H1 (cell line): ENCODE data around the gene ANAPC1. TPM values are rescaled to one million over a fixed set of nuclear protein-coding genes. Genes with fewer than 3 reads are reported as not detected.
"Not testable (repeated sequence)": the region's sequence is repeated elsewhere in the genome, so short reads cannot be mapped to it uniquely, and the experiment has no call there.

ENCODE experiments used
- CTCF ChIA-PET: fragments of 300-600 bp; sonication (Branson Sonifier 250); formaldehyde crosslinking; loops from one replicate; lab custom pipeline; 2021; ENCODE audit not compliant: partially characterized antibody; lab: Charles Lee
- POLR2A ChIA-PET: fragments of 300-600 bp; sonication (Branson Sonifier 250); formaldehyde crosslinking; loops from one replicate; lab custom pipeline; 2021; ENCODE audit warnings: inconsistent platforms; ENCODE audit not compliant: partially characterized antibody; lab: Charles Lee
- DNase-seq, 2 experiments: peaks; one replicate each; pipeline versions ENCODE4 v3.0.0 to v3.0.0-alpha.2; 2010 to 2022; ENCODE audit warnings: low spot score in 2 of 2, low read depth in 1 of 2, mixed read lengths in 1 of 2
- FAIRE-seq: peaks from 2 replicates; lab custom pipeline; 2011; peaks lifted over from hg19 to GRCh38; lab: Jason Lieb, UNC
- H2AFZ ChIP-seq: 2 replicates; pipeline ENCODE4 v1.8.1; 2012; ENCODE audit warnings: low read length, inconsistent platforms
- H2AK5ac ChIP-seq: 2 replicates; pipeline ENCODE4 v1.6.1; 2013; ENCODE audit warnings: low read depth, low read length
- H2BK120ac ChIP-seq: replicated peaks from 2 replicates; pipeline ENCODE3; 2013; ENCODE audit warnings: low read depth, low read length, inconsistent platforms
- H2BK12ac ChIP-seq: 2 replicates; pipeline ENCODE4 v1.6.1; 2013; ENCODE audit warnings: low read depth, low read length
- H2BK15ac ChIP-seq: 2 replicates; pipeline ENCODE4 v1.6.1; 2013; ENCODE audit warnings: low read length
- H2BK20ac ChIP-seq: 2 replicates; pipeline ENCODE4 v1.6.1; 2013; ENCODE audit warnings: low read length
- H2BK5ac ChIP-seq: 2 replicates; pipeline ENCODE4 v1.6.1; 2013; ENCODE audit warnings: low read depth, low read length
- H3K14ac ChIP-seq: 2 replicates; pipeline ENCODE4 v1.6.1; 2013; ENCODE audit warnings: inconsistent platforms; ENCODE audit not compliant: insufficient read length
- H3K18ac ChIP-seq: 2 replicates; pipeline ENCODE4 v1.6.1; 2013; ENCODE audit warnings: low read length; ENCODE audit errors: extremely low read depth
- H3K23ac ChIP-seq: 2 replicates; pipeline ENCODE4 v1.6.1; 2013; ENCODE audit warnings: inconsistent platforms; ENCODE audit not compliant: insufficient read length
- H3K23me2 ChIP-seq: 2 replicates; pipeline ENCODE4 v1.6.1; 2013; ENCODE audit warnings: low read depth, low read length
- H3K27ac ChIP-seq: 2 replicates; pipeline ENCODE4 v1.6.1; 2011; ENCODE audit warnings: low read depth, low read length, inconsistent platforms
- H3K27me3 ChIP-seq, 4 experiments: replicated peaks in 1 of 4; 1 replicate in 1 of 4; 2 replicates in 3 of 4; pipeline versions ENCODE4 v1.6.1 to v1.8.1; 2011 to 2013; ENCODE audit warnings: low read length in 3 of 4, mild to moderate bottlenecking in 3 of 4, inconsistent platforms in 2 of 4, mixed read lengths in 2 of 4, moderate library complexity in 1 of 4; ENCODE audit not compliant: control insufficient read depth in 3 of 4, insufficient read depth in 3 of 4; ENCODE audit errors: extremely low read depth in 1 of 4
- H3K36me3 ChIP-seq, 4 experiments: 2 replicates each; pipeline versions ENCODE4 v1.6.1 to v1.8.1; 2011 to 2013; ENCODE audit warnings: mild to moderate bottlenecking in 4 of 4, low read length in 3 of 4, moderate library complexity in 2 of 4, control low read depth in 1 of 4, inconsistent platforms in 1 of 4; ENCODE audit not compliant: insufficient read depth in 4 of 4, control insufficient read depth in 2 of 4
- H3K4ac ChIP-seq: replicated peaks from 2 replicates; pipeline ENCODE3; 2013; ENCODE audit warnings: low read length, low read depth, mixed read lengths, inconsistent platforms; ENCODE audit not compliant: insufficient read length
- H3K4me1 ChIP-seq, 4 experiments: replicated peaks in 1 of 4; 1 replicate in 1 of 4; 2 replicates in 3 of 4; pipeline versions ENCODE4 v1.6.1 to v1.8.1; 2011 to 2013; ENCODE audit warnings: low read length in 3 of 4, inconsistent platforms in 2 of 4, mixed read lengths in 1 of 4; ENCODE audit not compliant: insufficient read depth in 4 of 4, control insufficient read depth in 3 of 4
- H3K4me2 ChIP-seq, 2 experiments: 2 replicates each; pipeline versions ENCODE4 v1.6.1 to v1.8.1; 2011 to 2013; ENCODE audit warnings: low read depth in 2 of 2, low read length in 2 of 2, control low read depth in 1 of 2, inconsistent platforms in 1 of 2, mild to moderate bottlenecking in 1 of 2; ENCODE audit not compliant: insufficient read depth in 1 of 2
- H3K4me3 ChIP-seq, 4 experiments: fragments of 200-600, 300-600 bp in 1 of 4; sonication (generic), shearing (Covaris generic), sonication (Bioruptor Twin) in 1 of 4; 2 replicates each; pipeline versions ENCODE4 v1.5.1 to v1.8.1; 2011 to 2016; ENCODE audit warnings: low read length in 4 of 4, low read depth in 3 of 4, control low read depth in 2 of 4, inconsistent platforms in 2 of 4, mild to moderate bottlenecking in 2 of 4, mixed read lengths in 1 of 4, moderate library complexity in 1 of 4; ENCODE audit not compliant: insufficient read depth in 2 of 4; ENCODE audit errors: extremely low read depth in 1 of 4
- H3K56ac ChIP-seq: replicated peaks from 2 replicates; pipeline ENCODE3; 2013; ENCODE audit warnings: low read depth, mild to moderate bottlenecking, mixed read lengths, low read length, inconsistent platforms; ENCODE audit not compliant: insufficient read length
- H3K79me1 ChIP-seq: 2 replicates; pipeline ENCODE4 v1.6.1; 2013; ENCODE audit warnings: low read depth, low read length, control low read depth
- H3K79me2 ChIP-seq, 2 experiments: 2 replicates each; pipeline versions ENCODE4 v1.6.1 to v1.8.1; 2012 to 2013; ENCODE audit warnings: low read length in 2 of 2, mild to moderate bottlenecking in 2 of 2, inconsistent platforms in 1 of 2; ENCODE audit not compliant: insufficient read depth in 2 of 2, control insufficient read depth in 1 of 2
- H3K9ac ChIP-seq, 4 experiments: replicated peaks in 1 of 4; 1 replicate in 1 of 4; 2 replicates in 3 of 4; pipeline versions ENCODE4 v1.6.1 to v1.8.1; 2011 to 2013; ENCODE audit warnings: low read depth in 3 of 4, low read length in 3 of 4, control low read depth in 2 of 4, mild to moderate bottlenecking in 2 of 4, moderate library complexity in 2 of 4, inconsistent platforms in 1 of 4; ENCODE audit errors: extremely low read depth in 1 of 4
- H3K9me3 ChIP-seq, 2 experiments: 2 replicates each; pipeline versions ENCODE4 v1.6.1 to v1.8.1; 2012 to 2013; ENCODE audit warnings: mild to moderate bottlenecking in 2 of 2, moderate library complexity in 2 of 2, control low read depth in 1 of 2, inconsistent platforms in 1 of 2, low read depth in 1 of 2, low read length in 1 of 2, mixed read lengths in 1 of 2; ENCODE audit not compliant: insufficient read depth in 2 of 2
- H4K20me1 ChIP-seq, 2 experiments: replicated peaks in 1 of 2; 2 replicates each; pipeline versions ENCODE3 to v1.8.1; 2011 to 2013; ENCODE audit warnings: inconsistent platforms in 2 of 2, low read length in 2 of 2, mild to moderate bottlenecking in 1 of 2; ENCODE audit not compliant: insufficient read depth in 2 of 2, control insufficient read depth in 1 of 2
- H4K5ac ChIP-seq: 2 replicates; pipeline ENCODE4 v1.6.1; 2013; ENCODE audit warnings: low read length, low read depth, mixed read lengths, inconsistent platforms; ENCODE audit not compliant: insufficient read length
- H4K8ac ChIP-seq: 2 replicates; pipeline ENCODE4 v1.8.0; 2013; ENCODE audit warnings: mild to moderate bottlenecking, moderate library complexity, low read length, inconsistent platforms; ENCODE audit not compliant: insufficient read depth; ENCODE audit errors: extremely low read depth
- H4K91ac ChIP-seq: replicated peaks from 2 replicates; pipeline ENCODE3; 2013; ENCODE audit warnings: low read length, mixed read lengths, inconsistent platforms; ENCODE audit not compliant: insufficient read length
- WGBS, 2 experiments: shearing (Covaris generic) in 1 of 2; methylation state at CpG; one replicate each; pipeline versions ENCODE4 v1.1.6 to v1.1.7; 2013 to 2015; ENCODE audit warnings: low lambda C conversion rate in 2 of 2, mixed read lengths in 2 of 2, inconsistent platforms in 1 of 2, low coverage in 1 of 2, missing lambda C conversion rate in 1 of 2; ENCODE audit not compliant: insufficient replicate concordance in 2 of 2, insufficient coverage in 1 of 2, insufficient read length in 1 of 2; ENCODE audit errors: extremely low coverage in 1 of 2, missing lambda C conversion rate in 1 of 2; 5-methylcytosine and 5-hydroxymethylcytosine counted together
- polyA plus RNA-seq, 7 experiments: library from polyadenylated mRNA; depleted of rRNA in 3 of 7; stranded (reverse) in 5 of 7; unstranded in 2 of 7; fragments of >200 nt in 5 of 7; fragments of 200-250 nt in 2 of 7; gene quantifications; 1 replicate in 5 of 7; 2 replicates in 1 of 7; 4 replicates in 1 of 7; pipeline versions ENCODE4 v1.2.1 to v1.2.3, GENCODE V29; 2011 to 2013; ENCODE audit warnings: missing spikeins in 2 of 7, mixed read lengths in 2 of 7
- total RNA-seq: library from RNA; stranded (reverse); fragmentation: NEBNext Ultra II Directional; extraction: Animal tissue kit (Norgen Biotek cat#: 25700); gene quantifications from 2 replicates; pipeline ENCODE4 v1.2.1, GENCODE V29; 2021

ANAPC1 gene
- total and polyA plus RNA-seq, 2 of the 8 experiments (the other 6 are each of a cell fraction or from before 2014, with no cell fraction given): 46.6 to 107 TPM

- H3K14ac ChIP-seq, H3K23ac ChIP-seq, POLR2A ChIA-PET, H2BK20ac ChIP-seq, H3K79me1 ChIP-seq, H3K23me2 ChIP-seq, H3K79me2 ChIP-seq, H2AFZ ChIP-seq, H3K4ac ChIP-seq, H4K5ac ChIP-seq, H2AK5ac ChIP-seq, H3K9ac ChIP-seq, H3K18ac ChIP-seq, H3K56ac ChIP-seq, H3K4me1 ChIP-seq, H3K27ac ChIP-seq, H4K91ac ChIP-seq, CTCF ChIA-PET, H3K36me3 ChIP-seq, DNase-seq, H4K20me1 ChIP-seq, H2BK5ac ChIP-seq, H3K27me3 ChIP-seq, FAIRE-seq, H2BK120ac ChIP-seq, H3K9me3 ChIP-seq, H3K4me2 ChIP-seq, H2BK15ac ChIP-seq, H2BK12ac ChIP-seq, H4K8ac ChIP-seq, H3K4me3 ChIP-seq: not testable (repeated sequence)
- 100% methylated on average over 1 of the region's 3 CpGs; no CpG with 5 or more reads in 1 of the 2 experiments for WGBS, 2 experiments
These were observed 131.5 kb downstream of the ANAPC1 start for GRCh38 chr2:111752533-111752932.

DNA sequence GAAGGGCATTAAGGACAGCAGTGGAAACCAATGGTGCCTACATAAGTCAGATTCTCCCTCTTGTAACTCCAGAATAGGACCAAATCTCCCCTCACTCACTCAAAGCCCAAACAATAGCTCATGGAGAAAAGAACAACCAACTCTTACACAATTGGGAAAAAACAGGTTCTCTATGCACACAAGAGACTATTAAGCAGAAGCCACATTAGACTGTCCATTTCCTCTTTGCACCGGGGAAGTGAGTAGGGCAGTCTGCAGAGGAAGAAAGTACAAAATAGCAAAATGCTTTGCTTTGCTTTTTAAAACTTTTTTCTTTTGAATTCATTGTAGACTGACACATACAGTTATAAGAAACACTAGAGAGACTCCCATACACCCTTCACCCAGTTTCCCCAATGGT is 133.4 kb downstream of the ANAPC1 start:
- DNase-seq, H3K27ac ChIP-seq, H2AFZ ChIP-seq, H3K9ac ChIP-seq, H4K8ac ChIP-seq, H3K23ac ChIP-seq, H3K27me3 ChIP-seq, FAIRE-seq, H2AK5ac ChIP-seq, H3K4me3 ChIP-seq, H3K4ac ChIP-seq, H2BK5ac ChIP-seq, H4K91ac ChIP-seq, H2BK12ac ChIP-seq, H3K14ac ChIP-seq, POLR2A ChIA-PET, H3K79me1 ChIP-seq, H3K56ac ChIP-seq, H3K18ac ChIP-seq, H3K23me2 ChIP-seq, H2BK20ac ChIP-seq, CTCF ChIA-PET, H4K5ac ChIP-seq, H3K4me1 ChIP-seq, H3K79me2 ChIP-seq, H3K4me2 ChIP-seq, H2BK120ac ChIP-seq, H3K36me3 ChIP-seq, H3K9me3 ChIP-seq, H2BK15ac ChIP-seq, H4K20me1 ChIP-seq: not testable (repeated sequence)
- 100% methylated on average over 1 of the region's 1 CpG; no CpG with 5 or more reads in 1 of the 2 experiments for WGBS, 2 experiments
